Measurements from ENCODE around the gene COL20A1.

The COL20A1 gene

GRCh38 chr20:63347081-63347741 is 54.2 kb downstream of the COL20A1 start:
- no peak for DNase-seq (ENCODE audit: low read depth in 1 of 2, low spot score in 1 of 2)

DNA sequence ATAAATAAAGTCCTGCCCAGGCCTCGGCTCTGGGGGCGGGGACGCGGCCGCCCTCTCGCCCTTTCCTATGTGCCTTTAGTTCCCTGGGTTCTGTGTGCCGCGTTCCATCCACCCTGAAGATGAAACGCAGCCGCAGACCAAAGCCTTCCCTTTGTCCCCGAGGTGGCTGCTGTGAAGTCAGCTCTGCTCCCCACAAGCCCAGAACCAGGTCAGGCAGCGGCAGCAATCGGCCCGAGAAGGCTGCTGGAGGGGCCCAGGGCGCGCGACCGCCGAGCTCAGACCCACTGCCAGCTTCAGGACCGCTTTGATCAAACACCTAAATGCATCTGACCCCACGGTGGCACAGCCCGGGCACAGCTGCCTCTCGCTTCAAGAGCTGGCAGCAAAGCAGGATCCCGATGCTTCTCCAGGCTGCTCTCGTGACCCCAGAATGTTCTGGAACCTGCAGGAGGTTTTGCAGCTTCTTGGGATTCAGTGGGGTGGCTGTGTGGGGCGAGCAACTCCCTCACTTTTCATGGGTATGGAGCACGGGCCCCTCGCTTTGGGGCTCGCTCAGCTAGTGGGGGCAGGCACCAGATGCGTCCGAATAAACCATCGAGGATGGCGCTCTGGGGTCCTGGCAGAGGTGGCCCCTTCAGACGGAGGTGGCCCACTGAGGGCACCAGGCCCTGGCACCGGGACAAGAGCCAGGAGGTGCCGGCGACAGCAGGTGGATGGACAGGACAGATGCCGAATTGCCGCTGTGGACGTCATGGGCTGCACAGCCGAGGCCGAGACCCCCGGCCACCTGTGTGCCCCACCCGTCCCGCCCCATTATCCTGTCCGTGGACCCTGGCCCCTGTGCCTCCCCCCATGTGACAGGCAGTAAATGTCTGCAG is 55.2 kb downstream of the COL20A1 start:
- no peak for DNase-seq (ENCODE audit: low read depth in 1 of 2, low spot score in 1 of 2)

DNA sequence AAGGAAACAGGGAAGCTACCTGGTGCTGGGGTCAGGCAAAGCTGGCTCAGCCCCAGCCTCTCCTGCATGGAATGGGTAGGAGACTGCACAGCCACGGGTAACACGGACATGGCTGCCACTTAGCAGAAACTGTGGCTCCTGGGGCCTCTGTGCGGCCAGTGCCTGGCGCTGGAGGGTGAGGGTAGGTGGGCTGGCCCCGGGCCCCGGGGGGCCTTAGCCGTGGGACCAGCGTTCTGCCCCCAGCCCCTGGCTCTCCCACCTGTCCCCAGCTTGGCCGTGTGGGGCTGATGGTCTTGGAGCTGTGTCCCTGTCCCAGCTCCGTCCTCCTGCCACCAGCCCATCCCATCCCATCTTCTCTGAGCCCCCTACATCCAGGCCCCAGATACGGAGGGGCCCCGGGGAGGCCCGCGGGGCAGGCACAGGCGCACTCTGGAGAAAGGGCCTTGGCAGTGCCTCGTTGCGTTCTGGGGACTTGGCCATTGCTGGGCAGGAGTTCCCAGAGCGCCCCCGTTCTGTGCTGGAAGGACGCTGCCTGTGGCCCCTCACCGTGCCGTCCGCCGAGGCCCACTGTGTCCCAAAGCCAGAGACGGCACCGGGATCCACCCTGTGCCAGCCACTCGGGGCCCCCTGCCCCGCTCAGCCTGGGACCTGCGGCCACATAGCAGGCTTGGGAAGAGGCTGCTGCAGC is 56.0 kb downstream of the COL20A1 start:
- DNase-seq (ENCODE audit: low read depth in 1 of 2, low spot score in 1 of 2): no peak

GRCh38 chr20:63349516-63349895 is 56.5 kb downstream of the COL20A1 start:
- DNase-seq (ENCODE audit: low read depth in 1 of 2, low spot score in 1 of 2): no peak

DNA sequence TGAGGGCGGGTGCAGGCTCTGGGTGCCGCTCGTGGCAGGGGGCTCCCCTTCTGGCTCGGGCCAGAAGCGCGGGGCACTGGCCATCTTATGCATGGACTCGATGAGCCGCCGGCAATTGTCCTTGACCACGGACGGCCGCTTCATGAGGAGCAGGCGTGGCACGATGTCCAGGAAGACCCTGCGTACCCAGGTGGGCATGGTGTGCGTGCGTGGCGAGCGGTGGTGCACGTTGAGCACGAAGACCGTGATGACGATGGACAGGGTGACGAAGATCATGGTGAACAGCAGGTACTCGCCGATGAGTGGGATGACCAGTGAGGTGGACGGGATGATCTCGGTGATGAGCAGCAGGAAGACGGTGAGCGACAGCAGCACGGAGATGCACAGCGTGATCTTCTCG is 57.2 kb downstream of the COL20A1 start:
- no peak for DNase-seq (ENCODE audit: low read depth in 1 of 2, low spot score in 1 of 2)

DNA sequence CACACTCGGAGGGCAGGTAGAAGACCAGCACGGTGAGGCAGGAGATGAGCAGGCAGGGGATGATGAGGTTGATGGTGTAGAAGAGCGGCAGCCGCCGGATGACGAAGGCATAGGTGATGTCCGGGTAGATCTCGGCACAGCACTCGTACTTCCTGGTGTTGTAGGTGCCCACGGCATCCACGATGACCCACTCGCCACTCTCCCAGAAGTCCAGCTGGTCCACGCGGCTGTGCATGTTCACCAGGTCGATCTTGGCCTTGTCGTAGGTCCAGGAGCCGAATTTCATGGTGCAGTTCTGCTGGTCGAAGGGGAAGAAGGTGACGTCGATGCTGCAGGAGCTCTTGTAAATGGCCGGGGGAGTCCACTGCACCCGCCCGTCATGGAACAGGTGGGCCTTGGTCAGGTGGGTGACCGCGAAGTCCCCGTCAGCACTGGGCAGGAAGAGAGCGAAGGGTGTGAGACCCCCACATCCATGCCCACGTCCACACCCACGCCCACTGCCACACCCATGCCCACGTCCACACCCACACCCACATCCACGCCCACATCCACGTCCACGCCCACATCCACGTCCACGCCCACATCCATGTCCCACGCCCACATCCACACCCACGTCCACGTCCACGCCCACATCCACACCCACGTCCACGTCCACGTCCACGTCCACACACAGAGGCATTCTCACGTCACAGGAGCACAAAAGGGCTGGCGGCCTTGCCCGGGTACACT is 57.8 kb downstream of the COL20A1 start:
- DNase-seq (ENCODE audit: low read depth in 1 of 2, low spot score in 1 of 2): no peak

DNA sequence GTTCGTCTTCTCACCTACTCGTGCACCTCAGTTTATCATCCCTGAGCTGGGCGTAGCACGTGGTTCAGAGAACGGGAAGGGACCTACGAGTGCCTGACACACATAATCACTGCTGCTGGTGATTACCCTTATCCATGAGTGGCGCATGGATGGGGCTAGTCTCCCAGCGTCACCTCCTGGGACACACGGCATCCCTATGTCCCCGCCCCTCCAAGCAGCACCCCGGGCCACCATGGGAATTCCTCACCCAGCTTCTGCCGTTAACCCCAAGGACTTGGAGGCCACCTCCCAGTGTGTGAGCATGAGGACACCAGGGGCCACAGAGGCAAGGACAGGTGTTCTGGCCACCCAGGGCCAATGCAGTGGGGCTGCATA is 58.3 kb downstream of the COL20A1 start:
- DNase-seq (ENCODE audit: low read depth in 1 of 2, low spot score in 1 of 2): no peak

DNA sequence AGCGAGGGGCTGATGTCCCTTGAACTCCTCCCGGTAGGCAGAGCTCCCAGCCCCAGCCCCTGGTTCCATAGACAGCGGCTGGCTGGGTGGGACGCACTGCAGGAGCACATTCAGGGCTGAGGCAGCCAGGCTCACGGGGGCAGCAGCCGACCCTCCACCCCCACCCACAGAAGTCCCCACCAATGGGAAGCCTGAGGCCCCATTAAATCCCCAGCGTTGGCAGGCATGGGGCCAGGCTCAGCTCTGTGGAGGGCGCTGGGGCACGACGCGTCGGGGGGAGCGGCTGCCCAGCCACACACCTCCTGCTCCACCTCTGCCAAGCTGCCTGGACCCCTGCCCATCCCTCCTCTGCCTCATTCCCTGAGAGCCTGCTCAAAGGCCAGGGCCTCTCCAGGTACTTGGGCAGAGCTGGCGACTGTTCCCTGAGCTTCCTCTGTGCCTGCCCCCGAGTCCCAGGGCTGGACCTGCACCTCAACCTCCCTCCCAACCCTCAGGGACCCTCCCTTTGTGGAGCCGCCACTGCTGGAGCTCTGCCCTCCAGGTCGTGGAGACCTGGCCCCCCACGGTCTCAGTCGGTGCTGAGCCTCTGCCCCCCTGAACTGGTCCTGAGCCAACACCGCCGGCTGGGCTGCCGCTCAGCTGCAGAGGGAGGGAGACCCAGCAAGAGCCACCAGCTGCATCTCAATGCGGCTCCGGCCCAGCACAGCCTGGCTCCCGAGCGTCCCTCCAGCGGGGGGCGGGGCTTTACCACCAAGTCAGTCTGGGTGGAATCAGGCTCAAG is 59.0 kb downstream of the COL20A1 start:
- no peak for DNase-seq (ENCODE audit: low read depth in 1 of 2, low spot score in 1 of 2)

- DNase-seq (ENCODE audit: low read depth in 1 of 2, low spot score in 1 of 2): no peak
Measured at GRCh38 chr20:63352811-63353221, 59.8 kb downstream of the COL20A1 start.

DNA sequence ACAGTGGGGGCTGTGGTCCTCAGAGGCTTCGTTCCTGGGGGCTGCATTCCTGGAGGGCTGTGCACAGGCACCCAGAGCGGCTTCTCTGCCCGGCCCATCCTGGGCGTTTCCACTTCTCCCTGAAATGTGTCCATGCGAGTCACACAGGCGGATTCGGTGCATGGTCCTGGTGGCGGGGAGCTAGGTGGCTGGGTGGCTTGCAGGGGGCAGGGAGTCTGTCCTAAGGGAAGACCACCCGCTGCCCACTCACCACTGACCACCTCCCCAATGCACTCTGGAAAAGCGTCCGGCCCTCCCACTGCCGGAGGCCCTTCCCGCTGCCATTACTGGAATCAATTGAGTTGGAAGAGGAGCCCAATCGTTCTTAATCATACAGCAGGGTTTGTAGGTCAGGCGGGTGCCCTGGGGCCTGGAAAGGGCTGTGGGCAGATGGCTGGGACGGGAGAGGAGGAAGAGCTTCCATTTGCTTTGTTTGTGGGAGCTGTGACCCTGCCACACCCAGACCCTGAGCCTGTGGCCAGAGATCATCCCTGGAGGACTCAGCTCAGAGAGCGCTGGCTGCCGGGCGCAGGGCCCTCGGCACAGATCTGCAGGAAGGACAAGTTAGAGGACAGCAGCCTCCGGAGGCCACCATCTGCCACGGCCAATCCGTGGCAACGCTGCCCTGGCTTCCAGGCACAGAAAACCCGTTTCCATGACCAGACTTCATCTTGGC is 61.8 kb downstream of the COL20A1 start:
- DNase-seq (ENCODE audit: low read depth in 1 of 2, low spot score in 1 of 2): no peak

- DNase-seq (ENCODE audit: low read depth in 1 of 2, low spot score in 1 of 2): no peak
Measured at GRCh38 chr20:63355781-63356295, 62.9 kb downstream of the COL20A1 start.

DNA sequence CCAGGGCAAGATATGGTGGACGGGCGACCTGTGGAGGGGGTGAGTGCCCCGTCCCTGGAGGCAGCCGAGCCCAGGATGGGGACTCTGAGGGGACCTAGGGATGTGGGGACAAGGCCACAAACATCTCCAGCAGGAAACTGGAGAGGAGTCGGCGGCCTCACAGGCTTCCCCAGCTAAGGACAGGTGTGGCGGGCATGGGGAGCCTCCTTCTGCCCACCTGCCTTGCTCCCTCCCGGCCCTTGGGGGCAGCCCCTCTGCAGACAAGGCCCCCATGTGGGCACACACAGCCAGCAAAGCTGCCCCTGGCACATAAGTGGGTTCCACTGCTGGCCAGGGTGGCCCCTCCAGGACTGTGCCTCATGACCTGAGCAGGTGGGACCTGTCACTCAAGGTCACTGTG is 63.5 kb downstream of the COL20A1 start:
- no peak for DNase-seq (ENCODE audit: low read depth in 1 of 2, low spot score in 1 of 2)

- DNase-seq (ENCODE audit: low read depth in 1 of 2, low spot score in 1 of 2): no peak
Measured at GRCh38 chr20:63356931-63357879, 64.2 kb downstream of the COL20A1 start.

GRCh38 chr20:63357921-63358905 is 65.2 kb downstream of the COL20A1 start:
- DNase-seq (ENCODE audit: low read depth in 1 of 2, low spot score in 1 of 2): no peak

GRCh38 chr20:63359164-63359934 is 66.4 kb downstream of the COL20A1 start:
- no peak for DNase-seq (ENCODE audit: low read depth in 1 of 2, low spot score in 1 of 2)

- DNase-seq (ENCODE audit: low read depth in 1 of 2, low spot score in 1 of 2): no peak
Measured at GRCh38 chr20:63359937-63360849, 67.2 kb downstream of the COL20A1 start.
